ENCODE data around the gene CGNL1.

CGNL1 gene

DNA sequence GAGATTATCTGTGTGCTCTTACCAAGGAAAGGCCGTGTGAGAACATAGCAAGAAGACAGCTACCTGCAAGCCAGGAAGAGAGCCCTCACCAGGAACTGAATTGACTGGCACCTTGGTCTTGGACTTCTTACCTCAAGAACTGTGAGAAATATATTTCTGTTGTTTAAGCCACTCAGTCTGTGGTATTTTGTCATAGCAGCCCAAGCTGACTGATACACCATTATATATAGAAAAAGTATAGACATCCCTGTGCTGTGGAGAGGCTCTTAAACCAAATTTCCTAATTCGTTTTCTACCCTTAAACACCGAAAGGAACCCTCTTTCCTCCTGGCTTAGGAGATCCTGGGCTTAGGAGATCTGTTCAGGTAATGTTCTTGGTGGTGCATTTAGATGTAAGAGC lies 44.8 kb downstream of the CGNL1 start:
- H3K27ac ChIP-seq: no peak overlapping the region
- TF ChIP-seq, protein P1, sequence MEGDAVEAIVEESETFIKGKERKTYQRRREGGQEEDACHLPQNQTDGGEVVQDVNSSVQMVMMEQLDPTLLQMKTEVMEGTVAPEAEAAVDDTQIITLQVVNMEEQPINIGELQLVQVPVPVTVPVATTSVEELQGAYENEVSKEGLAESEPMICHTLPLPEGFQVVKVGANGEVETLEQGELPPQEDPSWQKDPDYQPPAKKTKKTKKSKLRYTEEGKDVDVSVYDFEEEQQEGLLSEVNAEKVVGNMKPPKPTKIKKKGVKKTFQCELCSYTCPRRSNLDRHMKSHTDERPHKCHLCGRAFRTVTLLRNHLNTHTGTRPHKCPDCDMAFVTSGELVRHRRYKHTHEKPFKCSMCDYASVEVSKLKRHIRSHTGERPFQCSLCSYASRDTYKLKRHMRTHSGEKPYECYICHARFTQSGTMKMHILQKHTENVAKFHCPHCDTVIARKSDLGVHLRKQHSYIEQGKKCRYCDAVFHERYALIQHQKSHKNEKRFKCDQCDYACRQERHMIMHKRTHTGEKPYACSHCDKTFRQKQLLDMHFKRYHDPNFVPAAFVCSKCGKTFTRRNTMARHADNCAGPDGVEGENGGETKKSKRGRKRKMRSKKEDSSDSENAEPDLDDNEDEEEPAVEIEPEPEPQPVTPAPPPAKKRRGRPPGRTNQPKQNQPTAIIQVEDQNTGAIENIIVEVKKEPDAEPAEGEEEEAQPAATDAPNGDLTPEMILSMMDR (conservative IDR thresholded peaks at IDR 0.05): no peak
- no peak for TF ChIP-seq ZFX (IDR thresholded peaks at IDR 0.05)

DNA sequence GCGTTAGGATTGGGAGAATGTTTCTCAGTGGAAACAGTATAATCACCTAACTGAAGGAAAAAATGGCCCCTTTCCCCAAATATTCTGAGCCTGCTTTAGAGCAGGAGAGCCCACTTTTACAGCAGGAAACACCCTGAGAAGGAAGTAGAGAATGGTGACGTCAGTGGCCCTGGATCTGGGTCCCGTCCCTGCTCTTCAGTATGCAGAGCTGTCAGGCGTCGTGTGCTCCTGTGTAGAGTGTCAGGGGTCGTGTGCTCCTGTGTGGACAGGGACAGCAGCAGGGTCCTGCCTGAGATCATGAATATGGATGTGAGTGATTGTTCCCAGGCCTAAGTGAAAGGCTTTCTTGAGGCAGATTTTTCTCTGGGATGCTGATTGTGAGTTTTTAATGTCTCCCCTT lies 45.2 kb downstream of the CGNL1 start:
- H3K27ac ChIP-seq: no peak overlapping the region
- TF ChIP-seq, protein P1 (conservative IDR thresholded peaks at IDR 0.05): no peak
- no peak for TF ChIP-seq ZFX (IDR thresholded peaks at IDR 0.05)

DNA sequence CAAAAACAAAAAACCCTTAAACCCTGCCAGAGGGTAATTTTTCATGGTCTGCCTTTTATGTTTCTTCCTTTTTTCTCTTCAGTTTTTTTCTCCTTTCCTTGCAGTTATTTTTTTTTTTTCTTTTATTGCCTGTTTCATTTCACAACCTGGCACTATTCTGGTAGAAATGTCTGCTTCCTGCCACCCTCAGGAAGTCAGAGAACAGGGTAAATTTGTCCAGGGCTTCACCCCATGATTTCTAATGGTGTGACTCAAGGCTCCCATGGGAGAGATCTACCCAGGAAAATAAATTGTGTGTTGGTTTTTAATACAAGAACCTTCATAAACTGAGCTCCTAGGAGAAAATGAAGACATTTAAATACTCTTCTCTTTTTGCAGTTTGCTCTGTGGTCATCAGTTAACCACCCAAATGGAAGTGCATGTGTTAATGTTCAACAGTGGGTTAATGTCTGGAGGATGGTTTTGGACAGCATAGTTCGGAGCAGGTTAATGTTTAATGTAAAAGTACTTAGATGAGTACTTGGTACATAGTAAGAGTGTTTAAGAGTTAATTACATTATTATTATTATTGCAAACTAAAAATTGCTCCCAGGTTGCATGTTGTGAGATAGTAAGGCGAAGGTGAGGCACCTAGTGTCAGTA lies 45.9 kb downstream of the CGNL1 start:
- TF ChIP-seq, protein P1 (conservative IDR thresholded peaks at IDR 0.05): no peak
- no peak for TF ChIP-seq ZFX (IDR thresholded peaks at IDR 0.05)
- H3K27ac ChIP-seq: no peak overlapping the region

DNA sequence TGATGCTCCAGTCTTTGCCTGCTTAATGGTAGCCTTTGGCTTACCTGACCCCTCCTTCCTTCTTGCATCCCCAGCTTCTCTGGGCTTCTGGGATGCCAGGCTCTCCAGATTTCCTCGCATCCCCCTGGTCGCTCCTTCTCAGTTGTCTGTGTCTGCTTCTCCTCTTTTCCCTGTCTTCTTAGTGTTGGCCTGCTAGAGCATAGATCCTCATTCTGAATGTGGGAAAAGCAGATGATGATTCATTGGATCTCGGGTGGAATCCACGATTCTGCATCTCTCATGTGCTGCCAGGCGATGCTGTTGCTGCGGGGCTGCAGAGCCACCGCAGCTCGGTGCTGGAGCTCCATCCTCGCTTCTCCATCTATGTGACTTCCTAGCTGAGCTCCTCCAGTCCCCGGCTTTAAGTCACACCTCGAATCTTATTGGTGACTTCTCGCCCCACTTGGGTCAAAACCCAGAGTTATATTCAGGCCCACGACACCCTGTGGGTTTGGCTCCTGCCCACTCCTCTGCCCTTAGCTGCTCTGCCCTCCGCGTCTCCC lies 47.4 kb downstream of the CGNL1 start:
- H3K27ac ChIP-seq: no peak overlapping the region

DNA sequence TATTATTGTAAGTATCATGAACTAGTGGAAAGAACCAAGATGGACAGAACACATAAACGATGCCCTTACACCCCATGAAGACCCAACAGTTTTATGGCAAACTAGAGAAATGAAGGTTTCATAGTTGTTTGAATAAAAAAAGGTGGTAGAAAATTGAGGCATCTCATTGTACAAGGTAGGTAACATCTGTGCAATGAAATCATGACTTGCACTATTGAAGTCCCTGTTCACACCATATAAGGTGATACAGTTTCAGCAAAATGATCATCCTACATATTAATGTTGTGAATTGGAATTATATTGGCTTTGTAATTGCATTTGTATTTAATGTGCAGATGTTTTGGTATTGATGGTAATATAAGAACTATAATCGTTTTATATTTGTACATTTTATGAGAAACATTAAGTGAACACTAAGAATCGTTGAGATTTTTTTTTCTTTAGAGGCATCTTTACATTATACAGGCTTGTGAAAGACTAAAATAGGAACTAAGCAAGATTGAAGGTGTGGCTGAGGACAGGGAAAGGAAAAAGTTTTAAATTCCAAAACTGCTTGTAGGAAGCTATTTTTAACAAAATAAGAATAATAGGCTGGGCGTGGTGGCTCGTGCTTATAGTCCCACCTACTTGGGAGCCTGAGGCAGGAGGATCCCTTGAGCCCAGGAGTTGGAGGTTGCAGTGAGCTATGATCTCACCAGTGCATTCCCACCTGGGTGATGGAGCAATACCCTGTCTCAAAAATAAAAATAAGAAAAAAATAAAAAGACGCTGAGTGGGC lies 48.5 kb downstream of the CGNL1 start:
- no peak overlapping the region for H3K27ac ChIP-seq
- TF ChIP-seq, protein P1 (conservative IDR thresholded peaks at IDR 0.05): no peak
- no peak for TF ChIP-seq ZFX (IDR thresholded peaks at IDR 0.05)

More for the DNA sequence above, 47.4 kb downstream of the CGNL1 start:
- TF ChIP-seq, protein P1 (conservative IDR thresholded peaks at IDR 0.05): no peak
- no peak for TF ChIP-seq ZFX (IDR thresholded peaks at IDR 0.05)

DNA sequence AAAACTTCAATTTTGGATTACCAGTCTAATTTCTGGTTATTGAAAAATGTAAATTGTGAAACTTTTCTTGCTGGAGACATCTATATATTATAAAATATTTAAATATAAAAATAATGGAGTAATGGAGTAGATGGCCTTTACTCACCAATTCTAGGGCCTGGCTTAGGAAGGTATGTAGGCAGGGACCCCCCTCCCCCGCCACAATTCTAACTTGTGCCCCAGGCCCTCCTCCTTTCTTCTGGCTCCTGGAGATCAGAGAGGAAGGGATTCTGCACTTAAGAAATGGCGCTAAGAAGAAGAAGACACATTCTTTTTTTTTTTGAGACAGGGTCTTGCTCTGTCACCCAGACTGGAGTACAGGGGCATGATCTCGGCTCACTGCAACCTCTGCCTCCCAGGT lies 49.5 kb downstream of the CGNL1 start:
- no peak overlapping the region for H3K27ac ChIP-seq
- no peak for TF ChIP-seq ZFX (IDR thresholded peaks at IDR 0.05)
- TF ChIP-seq, protein P1 (conservative IDR thresholded peaks at IDR 0.05): no peak

DNA sequence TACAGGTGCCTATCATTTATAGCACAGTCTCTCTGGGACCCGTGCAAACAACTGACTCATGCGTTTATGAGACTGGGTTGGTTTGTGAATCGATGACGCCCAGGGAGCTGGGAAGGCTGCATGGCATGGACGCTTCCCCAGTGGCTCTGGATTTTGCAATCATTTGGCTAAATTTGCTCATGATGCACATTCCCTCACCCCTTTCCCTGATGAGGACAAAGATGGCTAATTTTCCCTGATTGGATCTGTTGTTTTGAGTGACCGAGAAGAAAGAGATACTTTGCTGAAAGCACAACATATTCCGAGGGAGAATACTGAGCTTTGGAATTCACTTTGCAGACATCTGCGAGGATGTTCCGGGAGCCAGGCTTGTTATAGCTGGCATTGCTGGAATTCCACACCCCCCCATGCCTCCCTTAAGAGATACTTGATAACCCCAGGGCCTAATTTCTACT lies 51.1 kb downstream of the CGNL1 start:
- TF ChIP-seq, protein P1 (conservative IDR thresholded peaks at IDR 0.05): no peak
- TF ChIP-seq ZFX (IDR thresholded peaks at IDR 0.05): no peak
- H3K27ac ChIP-seq: no peak overlapping the region

Data from C4-2B (cell line).